PC-3 (cell line): ENCODE data around the gene FGB. TPM values are rescaled to one million over a fixed set of nuclear protein-coding genes. Genes with fewer than 3 reads are reported as not detected.

ENCODE experiments used
- ATAC-seq: fragments of 200-7000 bp; cut with Tn5 transposase; 2 replicates; pipeline ENCODE4 v1.9.1; 2020; ENCODE audit warnings: mild to moderate bottlenecking, moderate library complexity
- BruUV-seq: library from RNA; stranded (reverse); fragments of 400-500 nt; replicated peaks from 2 replicates; lab custom pipeline; 2021; lab: Mats Ljungman, UMichigan
- CTCF ChIA-PET: fragments of 300-600 bp; sonication (Branson Sonifier 250); formaldehyde crosslinking; loops from one replicate; lab custom pipeline; 2022; ENCODE audit warnings: antibody characterized with exemption; lab: Charles Lee
- POLR2A ChIA-PET: fragments of 300-600 bp; sonication (Branson Sonifier 250); formaldehyde crosslinking; loops from one replicate; lab custom pipeline; 2022; ENCODE audit warnings: antibody characterized with exemption; ENCODE audit not compliant: unreplicated experiment; lab: Charles Lee
- DNase-seq: peaks from one replicate; pipeline ENCODE4 v3.0.0-alpha.2; 2015
- H2AFZ ChIP-seq: fragments of 300-600 bp; sonication (generic); 2 replicates; pipeline ENCODE4 v1.6.0; 2016; ENCODE audit warnings: antibody characterized with exemption, low read length
- H3F3A ChIP-seq: fragments of 300-600 bp; sonication (generic); one replicate; pipeline ENCODE4 v1.6.0; 2017; ENCODE audit warnings: antibody characterized with exemption, low read length, control low read depth, mild to moderate bottlenecking; ENCODE audit not compliant: unreplicated experiment
- H3K27ac ChIP-seq: fragments of 300-600 bp; sonication (generic); 2 replicates; pipeline ENCODE4 v1.5.1; 2016; ENCODE audit warnings: mild to moderate bottlenecking, low read length
- H3K27me3 ChIP-seq: fragments of 300-600 bp; sonication (generic); 2 replicates; pipeline ENCODE4 v1.6.1; 2016; ENCODE audit warnings: low read length, mixed read lengths
- H3K36me3 ChIP-seq: fragments of 300-600 bp; sonication (generic); 2 replicates; pipeline ENCODE4 v1.6.1; 2016; ENCODE audit warnings: low read depth, mixed run types, low read length, mixed read lengths
- H3K4me1 ChIP-seq: fragments of 300-600 bp; sonication (generic); 2 replicates; pipeline ENCODE4 v1.5.1; 2016; ENCODE audit warnings: low read length; ENCODE audit not compliant: insufficient read depth
- H3K4me2 ChIP-seq: fragments of 300-600 bp; sonication (generic); 2 replicates; pipeline ENCODE4 v1.6.0; 2016; ENCODE audit warnings: low read length
- H3K4me3 ChIP-seq: fragments of 300-600 bp; sonication (generic); 2 replicates; pipeline ENCODE4 v1.5.1; 2016; ENCODE audit warnings: mild to moderate bottlenecking, low read length, mixed read lengths
- H3K79me2 ChIP-seq: fragments of 300-600 bp; sonication (generic); 2 replicates; pipeline ENCODE4 v1.6.1; 2017; ENCODE audit warnings: low read length, mixed read lengths
- H3K9ac ChIP-seq: fragments of 300-600 bp; sonication (generic); 2 replicates; pipeline ENCODE4 v1.6.0; 2016; ENCODE audit warnings: mild to moderate bottlenecking, low read length
- H3K9me2 ChIP-seq: fragments of 300-600 bp; sonication (generic); replicated peaks from 2 replicates; pipeline ENCODE4 v1.6.1; 2016; ENCODE audit warnings: mixed run types, low read length, mixed read lengths
- H3K9me3 ChIP-seq: fragments of 300-600 bp; sonication (generic); 2 replicates; pipeline ENCODE4 v1.6.1; 2016; ENCODE audit warnings: low read length, mixed read lengths
- H4K20me1 ChIP-seq: fragments of 300-600 bp; sonication (generic); 2 replicates; pipeline ENCODE4 v1.6.1; 2016; ENCODE audit warnings: low read length, mixed read lengths
- EZH2 ChIP-seq: fragments of 300-600 bp; sonication (generic); IDR thresholded peaks from one replicate; pipeline ENCODE4 v1.6.1; 2017; ENCODE audit warnings: antibody characterized with exemption, mild to moderate bottlenecking, low read length; ENCODE audit not compliant: unreplicated experiment
- EZH2phosphoT487 ChIP-seq: fragments of 300-600 bp; sonication (generic); IDR thresholded peaks from 2 replicates; pipeline ENCODE4 v1.6.1; 2018; ENCODE audit warnings: mild to moderate bottlenecking, antibody characterized with exemption, low read length, borderline replicate concordance
- intact Hi-C: fragments of 100-400 bp; cut with micrococcal nuclease; formaldehyde crosslinking; loops from 2 replicates; pipeline ENCODE4 v1.9.0; 2023
- total RNA-seq: library from RNA; depleted of rRNA; stranded (reverse); fragments of >200 nt; gene quantifications from 2 replicates; pipeline ENCODE4 v1.2.3, GENCODE V29; 2014
- TF ChIP-seq, protein P1 (sequence below): fragments of 300-600 bp; sonication (generic); conservative IDR thresholded peaks from 2 replicates; pipeline ENCODE4 v1.5.1; 2017; ENCODE audit warnings: antibody characterized with exemption, low read depth, mild to moderate bottlenecking, low read length

FGB gene
- total RNA-seq, 1 experiment from 2014 or later: 0.36 TPM

DNA sequence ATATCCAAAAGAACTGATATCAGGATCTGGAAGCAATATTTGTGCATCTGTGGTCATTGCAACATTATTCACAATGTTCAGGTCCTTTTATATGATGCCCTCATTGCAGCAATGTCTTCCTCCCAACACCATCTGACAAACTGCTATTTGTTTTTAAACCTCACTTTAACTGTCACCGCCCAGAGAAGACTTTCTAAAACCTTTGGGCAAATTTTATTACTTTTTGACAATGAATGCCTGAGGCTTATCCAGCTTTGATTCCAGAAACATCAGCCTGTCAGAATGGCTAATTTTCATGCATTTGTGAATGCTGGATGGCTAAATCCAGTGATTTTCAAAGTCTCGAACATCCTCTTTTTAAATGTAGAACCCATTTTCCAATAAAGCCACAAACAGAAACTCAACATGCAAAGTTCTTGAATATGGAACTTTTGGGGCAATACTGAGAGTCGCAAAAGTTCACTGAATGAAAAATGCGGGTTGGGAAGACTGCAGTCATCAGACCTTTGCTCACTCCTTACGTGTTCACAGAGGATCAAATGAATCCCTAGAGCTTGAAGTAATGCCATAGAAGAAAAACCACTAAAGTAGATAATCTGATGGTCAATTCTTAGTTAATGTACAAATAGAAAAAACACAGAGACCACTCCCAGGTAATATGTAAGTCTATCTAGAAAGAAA is 10.5 kb downstream of the FGB start:
- Histone ChIP-seq H3K4me2 (no peak overlapping the region), H3K27ac (no peak overlapping the region), H3K79me2 (no peaks in the 10 kb centered on the region), H3K36me3 (no peaks in the 10 kb centered on the region), H3K4me1 (peaks cover 17% of the 10 kb centered on the region), H2AFZ (no peak overlapping the region), H3K4me3 (no peak overlapping the region), H3K9me3 (no peaks in the 10 kb centered on the region), H3K9ac (no peak overlapping the region), H3K27me3 (no peaks in the 10 kb centered on the region), H4K20me1 (no peaks in the 10 kb centered on the region), H3F3A (no peaks in the 10 kb centered on the region), H3K9me2 (no peaks in the 10 kb centered on the region)
- intact Hi-C loops: no loop called here
- POLR2A ChIA-PET: no interaction called here
- DNase-seq (no peak), ATAC-seq (no peak)
- TF ChIP-seq EZH2 (no peak), EZH2phosphoT487 (no peak)
- TF ChIP-seq, protein P1, sequence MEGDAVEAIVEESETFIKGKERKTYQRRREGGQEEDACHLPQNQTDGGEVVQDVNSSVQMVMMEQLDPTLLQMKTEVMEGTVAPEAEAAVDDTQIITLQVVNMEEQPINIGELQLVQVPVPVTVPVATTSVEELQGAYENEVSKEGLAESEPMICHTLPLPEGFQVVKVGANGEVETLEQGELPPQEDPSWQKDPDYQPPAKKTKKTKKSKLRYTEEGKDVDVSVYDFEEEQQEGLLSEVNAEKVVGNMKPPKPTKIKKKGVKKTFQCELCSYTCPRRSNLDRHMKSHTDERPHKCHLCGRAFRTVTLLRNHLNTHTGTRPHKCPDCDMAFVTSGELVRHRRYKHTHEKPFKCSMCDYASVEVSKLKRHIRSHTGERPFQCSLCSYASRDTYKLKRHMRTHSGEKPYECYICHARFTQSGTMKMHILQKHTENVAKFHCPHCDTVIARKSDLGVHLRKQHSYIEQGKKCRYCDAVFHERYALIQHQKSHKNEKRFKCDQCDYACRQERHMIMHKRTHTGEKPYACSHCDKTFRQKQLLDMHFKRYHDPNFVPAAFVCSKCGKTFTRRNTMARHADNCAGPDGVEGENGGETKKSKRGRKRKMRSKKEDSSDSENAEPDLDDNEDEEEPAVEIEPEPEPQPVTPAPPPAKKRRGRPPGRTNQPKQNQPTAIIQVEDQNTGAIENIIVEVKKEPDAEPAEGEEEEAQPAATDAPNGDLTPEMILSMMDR: no peak
- BruUV-seq: no TSS peak
- CTCF ChIA-PET: no interaction called here

DNA sequence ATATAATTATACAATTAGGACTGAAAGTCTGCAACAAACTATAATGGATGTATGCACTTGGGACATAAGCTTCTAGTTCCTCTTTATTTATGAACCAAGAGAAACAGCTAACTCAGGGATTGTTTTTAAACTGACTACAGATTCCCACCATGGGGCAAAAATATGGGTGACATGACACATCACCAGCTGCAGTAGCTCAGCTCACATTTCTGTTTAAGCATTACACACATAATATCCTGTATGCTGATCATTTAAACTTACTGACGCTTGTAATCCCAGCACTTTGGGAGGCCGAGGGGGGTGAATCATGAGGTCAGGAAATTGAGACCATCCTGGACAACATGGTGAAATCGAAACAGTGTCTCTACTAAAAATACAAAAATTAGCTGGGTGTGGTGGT is 11.5 kb downstream of the FGB start:
- DNase-seq: no peak
- Histone ChIP-seq H3K27ac (no peak overlapping the region), H3K9me3 (no peaks in the 10 kb centered on the region), H4K20me1 (no peaks in the 10 kb centered on the region), H3F3A (no peaks in the 10 kb centered on the region), H3K36me3 (no peaks in the 10 kb centered on the region), H3K79me2 (no peaks in the 10 kb centered on the region), H2AFZ (no peak overlapping the region), H3K9me2 (no peaks in the 10 kb centered on the region), H3K4me3 (no peak overlapping the region), H3K27me3 (no peaks in the 10 kb centered on the region), H3K9ac (no peak overlapping the region), H3K4me2 (no peak overlapping the region), H3K4me1 (peaks cover 8% of the 10 kb centered on the region)
- no TSS peak for BruUV-seq
- POLR2A ChIA-PET: no interaction called here
- intact Hi-C loops: no loop called here
- CTCF ChIA-PET: no interaction called here
- no peak for ATAC-seq
- TF ChIP-seq EZH2phosphoT487 (no peak), EZH2 (no peak)
- TF ChIP-seq, protein P1: no peak

DNA sequence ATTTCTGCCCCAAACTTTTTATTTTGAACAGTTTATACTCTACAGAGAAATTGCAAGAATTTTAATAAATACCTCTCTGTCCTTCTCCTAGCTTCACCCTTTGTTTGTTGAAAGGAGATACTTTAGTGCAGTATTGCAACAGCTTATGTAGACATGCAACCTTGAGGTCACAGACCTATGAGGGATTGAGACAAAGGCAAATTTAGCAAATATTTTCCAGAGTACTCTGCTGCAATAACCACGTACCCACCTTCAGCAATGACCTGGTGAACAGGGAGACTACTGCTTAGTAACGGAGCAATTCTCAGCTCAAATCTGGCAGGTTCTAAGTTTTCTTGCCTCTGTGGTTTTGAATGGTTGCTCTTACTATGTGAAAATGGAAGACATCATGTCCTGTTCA is 14.5 kb downstream of the FGB start:
- CTCF ChIA-PET: no interaction called here
- intact Hi-C loops: no loop called here

More for the DNA sequence above, 14.5 kb downstream of the FGB start:
- Histone ChIP-seq H3K79me2 (no peaks in the 10 kb centered on the region), H3K9me3 (no peaks in the 10 kb centered on the region), H3K4me3 (no peak overlapping the region), H3K27me3 (no peaks in the 10 kb centered on the region), H4K20me1 (no peaks in the 10 kb centered on the region), H3K9me2 (no peaks in the 10 kb centered on the region), H3K36me3 (no peaks in the 10 kb centered on the region), H3F3A (no peaks in the 10 kb centered on the region), H3K4me1 (no peaks in the 10 kb centered on the region), H3K9ac (no peak overlapping the region), H2AFZ (no peak overlapping the region), H3K27ac (no peak overlapping the region), H3K4me2 (no peak overlapping the region)
- DNase-seq (no peak), ATAC-seq (no peak)
- POLR2A ChIA-PET: no interaction called here
- no peak for TF ChIP-seq EZH2
- TF ChIP-seq, protein P1: no peak
- TF ChIP-seq EZH2phosphoT487: no peak
- BruUV-seq: no TSS peak
